ENCODE measurements around the gene PCDHGA3.
"Not testable (repeated sequence)": the region's sequence is repeated elsewhere in the genome, so short reads cannot be mapped to it uniquely, and the experiment has no call there.

Gene PCDHGA3

GRCh38 chr5:141343242-141343952 lies at the start of gene PCDHGA3:
Gene PCDHGA3 (plus strand): TSS chr5:141343829. CDS start chr5:141344034, 205 bp downstream.
- no peak for DNase-seq

GRCh38 chr5:141298376-141298775 lies 45.3 kb upstream of the PCDHGA3 start:
- DNase-seq = no peak

GRCh38 chr5:141303756-141304155 lies 39.9 kb upstream of the PCDHGA3 start, which contains the start of gene SLC25A2:
Gene SLC25A2 (minus strand): TSS chr5:141304049. CDS start chr5:141303865, 184 bp downstream.
- DNase-seq = no peak

- DNase-seq = no peak
Observed at GRCh38 chr5:141306630-141307029, 37.0 kb upstream of the PCDHGA3 start.

GRCh38 chr5:141313711-141314110 lies 29.9 kb upstream of the PCDHGA3 start:
- no peak for DNase-seq

GRCh38 chr5:141316963-141317362 lies 26.7 kb upstream of the PCDHGA3 start:
- DNase-seq = not testable (repeated sequence)

- no peak for DNase-seq
Observed at GRCh38 chr5:141319202-141319601, 24.4 kb upstream of the PCDHGA3 start.

- DNase-seq = no peak
Observed at GRCh38 chr5:141319699-141320098, 23.9 kb upstream of the PCDHGA3 start.

GRCh38 chr5:141320225-141321169 lies 23.1 kb upstream of the PCDHGA3 start, which contains the start of gene TAF7:
Gene TAF7 (minus strand): TSS chr5:141320784. CDS start chr5:141320044, 740 bp downstream.
- peak; percentile 91 to 92 for DNase-seq

GRCh38 chr5:141322261-141322660 lies 21.4 kb upstream of the PCDHGA3 start:
- no peak for DNase-seq

- peak; percentile 67 to 69 for DNase-seq
Observed at GRCh38 chr5:141326088-141326854, 17.4 kb upstream of the PCDHGA3 start.

GRCh38 chr5:141328231-141328630 lies 15.4 kb upstream of the PCDHGA3 start:
- DNase-seq = no peak

GRCh38 chr5:141330299-141331080 lies 13.1 kb upstream of the PCDHGA3 start, which contains the start of gene PCDHGA1:
Gene PCDHGA1 (plus strand): TSS chr5:141330514.
- DNase-seq = no peak

GRCh38 chr5:141332571-141332970 lies 11.1 kb upstream of the PCDHGA3 start:
- not testable (repeated sequence) for DNase-seq

- DNase-seq = no peak
Observed at GRCh38 chr5:141338538-141339306, 4.9 kb upstream of the PCDHGA3 start, which contains the start of gene PCDHGA2. Gene PCDHGA2 (plus strand): TSS chr5:141338760.

GRCh38 chr5:141340781-141341354 lies 2.8 kb upstream of the PCDHGA3 start:
- DNase-seq = not testable (repeated sequence)

GRCh38 chr5:141342773-141343172 lies 856 bp upstream of the PCDHGA3 start:
- DNase-seq = no peak

- DNase-seq = no peak
Observed at GRCh38 chr5:141343953-141344463, 379 bp downstream of the PCDHGA3 start.

- no peak for DNase-seq
Observed at GRCh38 chr5:141345327-141345726, 1.7 kb downstream of the PCDHGA3 start.

- DNase-seq = not testable (repeated sequence)
Observed at GRCh38 chr5:141346017-141346416, 2.4 kb downstream of the PCDHGA3 start.

Measured in activated CD4-positive, alpha-beta T cell treated with anti-CD3 and anti-CD28 coated beads, Interleukin-2, amount 50 U/mL, for 48 hours (primary cell).